GM15510 (cell line): ENCODE measurements around the gene PAF1.

Source experiments
- POLR2A ChIP-seq: IDR thresholded peaks from 3 replicates; pipeline ENCODE4 v1.6.1; 2011; ENCODE audit warnings: borderline replicate concordance; ENCODE audit not compliant: insufficient read length; ENCODE audit errors: extremely low read depth

PAF1 gene

GRCh38 chr19:39424934-39425333 lies 34.0 kb upstream of the PAF1 start:
- TF ChIP-seq POLR2A: no peak

GRCh38 chr19:39423258-39424086 lies 32.6 kb upstream of the PAF1 start:
- no peak for TF ChIP-seq POLR2A

- no peak for TF ChIP-seq POLR2A
Measured at GRCh38 chr19:39422020-39422419, 31.1 kb upstream of the PAF1 start.

GRCh38 chr19:39420769-39421168 lies 29.9 kb upstream of the PAF1 start:
- TF ChIP-seq POLR2A: no peak

DNA sequence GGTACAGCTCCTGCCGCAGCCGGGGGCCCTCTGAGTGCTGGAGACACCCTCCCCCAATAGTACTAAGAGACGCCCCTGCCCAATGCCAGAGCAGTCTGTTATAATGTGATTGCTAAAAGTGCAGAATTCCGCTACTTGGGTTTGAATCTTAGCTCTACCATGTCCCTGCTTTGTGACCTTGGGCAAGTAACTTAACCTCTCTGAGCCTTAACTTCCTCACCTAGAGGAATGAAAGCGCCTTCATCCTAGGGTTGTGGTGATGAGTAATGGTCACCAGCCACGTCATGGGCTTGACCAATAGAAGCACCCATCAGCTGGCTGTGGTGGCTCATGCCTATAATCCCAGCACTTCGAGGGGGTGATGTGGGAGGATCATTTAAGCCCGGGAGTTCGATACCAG lies 28.1 kb upstream of the PAF1 start:
- no peak for TF ChIP-seq POLR2A

GRCh38 chr19:39417463-39418181 lies 26.7 kb upstream of the PAF1 start:
- TF ChIP-seq POLR2A: no peak

- TF ChIP-seq POLR2A: no peak
Measured at GRCh38 chr19:39416152-39417120, 25.5 kb upstream of the PAF1 start.

DNA sequence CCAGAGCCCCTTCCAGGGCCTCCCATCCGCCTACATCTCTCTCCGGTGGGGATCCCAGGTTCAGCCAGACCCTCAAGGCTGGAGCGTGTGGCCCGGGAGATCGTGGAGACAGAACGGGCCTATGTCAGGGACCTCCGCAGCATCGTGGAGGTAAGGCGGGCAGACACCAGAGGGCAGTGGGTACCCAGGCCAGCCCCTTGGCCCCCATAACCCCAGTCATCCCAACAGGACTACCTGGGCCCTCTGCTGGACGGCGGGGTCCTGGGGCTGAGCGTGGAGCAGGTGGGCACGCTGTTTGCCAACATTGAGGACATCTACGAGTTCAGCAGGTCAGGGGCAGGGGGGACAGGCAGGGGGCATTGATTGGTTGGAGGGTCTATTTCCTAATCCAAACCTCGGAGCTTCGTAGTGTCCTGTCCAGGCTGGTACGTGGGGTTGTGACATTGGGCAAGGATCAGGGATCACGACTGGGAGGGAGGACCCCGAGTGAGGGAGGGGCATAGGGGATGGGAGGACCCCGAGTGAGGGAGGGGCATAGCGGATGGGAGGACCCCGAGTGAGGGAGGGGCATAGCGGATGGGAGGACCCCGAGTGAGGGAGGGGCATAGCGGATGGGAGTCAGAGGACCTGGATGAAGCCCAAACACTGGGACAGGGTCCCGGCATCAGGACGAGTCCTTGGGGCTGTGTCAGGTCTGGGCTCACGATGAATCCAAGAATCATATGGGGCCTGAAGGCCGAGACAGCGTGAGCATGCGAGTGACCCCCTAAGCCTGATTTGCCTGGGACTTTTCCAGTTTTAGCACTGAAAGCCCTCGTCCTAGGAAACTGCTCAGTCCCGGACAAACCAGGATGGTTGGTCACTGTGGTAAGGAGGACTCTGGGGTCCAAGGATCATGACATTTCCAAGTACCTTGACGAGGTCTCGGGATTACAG lies 24.5 kb upstream of the PAF1 start:
- TF ChIP-seq POLR2A: no peak

- TF ChIP-seq POLR2A: no peak
Measured at GRCh38 chr19:39413911-39414608, 23.2 kb upstream of the PAF1 start.

- no peak for TF ChIP-seq POLR2A
Measured at GRCh38 chr19:39413272-39413910, 22.5 kb upstream of the PAF1 start.

DNA sequence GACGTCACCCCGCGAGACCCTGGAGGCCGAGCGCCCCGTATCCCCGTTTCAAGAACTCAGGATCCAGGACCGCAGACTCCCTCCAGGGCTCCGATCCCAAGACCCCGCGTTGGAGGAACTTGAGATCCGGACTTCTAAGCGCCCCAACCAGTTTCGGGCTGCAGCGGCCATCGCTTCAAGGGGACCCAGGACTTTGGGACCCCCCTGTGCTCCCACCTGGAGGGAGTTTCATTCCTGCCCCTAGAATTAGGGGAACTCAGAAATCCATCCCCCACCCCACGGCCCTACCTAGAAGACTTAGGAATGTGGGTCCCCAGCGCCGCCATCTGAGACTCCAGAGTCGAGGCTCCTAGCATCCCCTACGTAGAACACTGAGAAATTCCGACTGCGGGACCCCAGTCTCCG lies 22.0 kb upstream of the PAF1 start:
- no peak for TF ChIP-seq POLR2A

DNA sequence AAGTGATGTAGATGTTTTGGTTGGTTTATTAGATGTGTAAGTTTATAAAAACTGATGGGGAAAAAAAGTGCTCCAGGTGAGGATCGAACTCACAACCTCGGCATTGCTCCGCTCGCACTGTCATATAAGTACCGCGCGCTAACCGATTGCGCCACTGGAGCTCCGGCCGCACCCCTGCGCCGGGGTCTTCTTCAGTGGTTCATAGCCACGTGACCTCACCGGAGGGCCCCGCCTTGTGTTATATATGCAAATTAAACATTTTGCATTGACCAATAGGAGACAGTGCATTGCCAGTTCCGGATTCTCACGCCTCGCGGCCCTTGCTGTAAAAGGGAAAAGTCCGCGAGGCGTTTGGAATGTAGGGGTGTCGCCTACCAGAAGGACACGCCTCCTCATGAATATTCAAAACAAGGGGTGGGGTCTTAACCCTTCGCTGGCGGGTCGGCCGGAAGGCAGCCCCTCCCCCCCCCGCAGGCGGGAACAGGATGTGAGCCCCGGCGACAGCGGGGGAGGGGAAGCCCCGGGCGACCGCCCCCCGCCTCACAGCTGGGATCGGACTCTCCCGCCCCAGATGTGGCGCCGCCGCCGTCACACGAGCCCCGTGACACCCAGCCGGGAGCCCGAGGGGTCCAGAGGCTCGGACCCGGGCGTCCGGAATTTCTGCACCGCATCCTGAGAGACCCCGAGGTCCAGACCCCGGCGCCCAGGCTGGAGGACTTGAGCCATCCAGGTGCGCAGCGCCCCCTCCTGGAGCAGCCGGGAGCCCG lies 21.4 kb upstream of the PAF1 start, which contains the start of gene PLEKHG2:
Gene PLEKHG2, plus strand, starts transcription at position 570 of the 767 bp plus-strand sequence. CDS start 1,418 bp downstream, outside the sequence.
- TF ChIP-seq POLR2A: peak; percentile 85

GRCh38 chr19:39411832-39412099 lies 20.9 kb upstream of the PAF1 start:
- no peak for TF ChIP-seq POLR2A
